Measurements from ENCODE around the gene EIPR1. TPM values are rescaled to one million over a fixed set of nuclear protein-coding genes. Genes with fewer than 3 reads are reported as not detected.

Gene EIPR1
- total RNA-seq, 1 experiment from 2014 or later: 22.8 TPM

GRCh38 chr2:3176071-3176868, 201.3 kb downstream of the EIPR1 start:
- POLR2A ChIA-PET: no interaction called here
- peaks cover 3% of the 10 kb centered on the region; the same call in 1 of the 2 replicates for H3K9me3 Mint-ChIP-seq
- CTCF ChIA-PET: no interaction called here
- H3K4me3 Mint-ChIP-seq: no peak overlapping the region
- no peak overlapping the region for H3K27ac Mint-ChIP-seq
- peaks cover 8% of the 10 kb centered on the region; the same call in 1 of the 2 replicates for H3K36me3 Mint-ChIP-seq
- no peaks in the 10 kb centered on the region for H3K4me1 Mint-ChIP-seq
- no peaks in the 10 kb centered on the region for H3K27me3 Mint-ChIP-seq (ENCODE audit: low read depth)
- no peak for DNase-seq (ENCODE audit: low spot score)
- ATAC-seq: no peak
- TF ChIP-seq CREB1 (CRISPR knock-in tag; IDR thresholded peaks at IDR 0.05) (no peak), OVOL2 (CRISPR knock-in tag; IDR thresholded peaks at IDR 0.05; ENCODE audit: borderline replicate concordance) (no peak), SOX15 (CRISPR knock-in tag; IDR thresholded peaks at IDR 0.05) (no peak), NFYB (CRISPR knock-in tag; conservative IDR thresholded peaks at IDR 0.05; ENCODE audit: low read depth) (no peak), SMAD4 (CRISPR knock-in tag; IDR thresholded peaks at IDR 0.05) (no peak), ESRRA (CRISPR knock-in tag; IDR thresholded peaks at IDR 0.05; ENCODE audit: borderline replicate concordance) (no peak), CBFB (CRISPR knock-in tag; IDR thresholded peaks at IDR 0.05; ENCODE audit: low read depth) (no peak), ATF1 (CRISPR knock-in tag; IDR thresholded peaks at IDR 0.05) (no peak), E2F5 (CRISPR knock-in tag; IDR thresholded peaks at IDR 0.05) (no peak), ZNF425 (CRISPR knock-in tag; conservative IDR thresholded peaks at IDR 0.05) (no peak), RORB (CRISPR knock-in tag; IDR thresholded peaks at IDR 0.05) (no peak), USF2 (CRISPR knock-in tag; IDR thresholded peaks at IDR 0.05) (no peak), ATF3 (CRISPR knock-in tag; conservative IDR thresholded peaks at IDR 0.05) (no peak)

GRCh38 chr2:3175568-3175955, 202.1 kb downstream of the EIPR1 start:
- peaks cover 3% of the 10 kb centered on the region; the same call in 1 of the 2 replicates for H3K9me3 Mint-ChIP-seq
- POLR2A ChIA-PET: no interaction called here
- H3K4me1 Mint-ChIP-seq: no peaks in the 10 kb centered on the region
- DNase-seq (ENCODE audit: low spot score) (no peak), ATAC-seq (no peak)
- CTCF ChIA-PET: no interaction called here
- peaks cover 8% of the 10 kb centered on the region; the same call in 1 of the 2 replicates for H3K36me3 Mint-ChIP-seq
- H3K27me3 Mint-ChIP-seq (ENCODE audit: low read depth): no peaks in the 10 kb centered on the region
- no peak overlapping the region for H3K4me3 Mint-ChIP-seq
- no peak overlapping the region for H3K27ac Mint-ChIP-seq
- no peak for TF ChIP-seq CREB1 (CRISPR knock-in tag; IDR thresholded peaks at IDR 0.05)
- no peak for TF ChIP-seq ELF4 (CRISPR knock-in tag; IDR thresholded peaks at IDR 0.05; ENCODE audit: low read depth)
- TF ChIP-seq AFF4 (CRISPR knock-in tag; IDR thresholded peaks at IDR 0.05; ENCODE audit: borderline replicate concordance): no peak
- TF ChIP-seq CREM (CRISPR knock-in tag; IDR thresholded peaks at IDR 0.05): no peak
- TF ChIP-seq NFATC4 (CRISPR knock-in tag; IDR thresholded peaks at IDR 0.05): no peak
- TF ChIP-seq ZNF416 (CRISPR knock-in tag; IDR thresholded peaks at IDR 0.05): no peak
- TF ChIP-seq ARID4B (CRISPR knock-in tag; IDR thresholded peaks at IDR 0.05; ENCODE audit: borderline replicate concordance): no peak
- TF ChIP-seq ZNF671 (CRISPR knock-in tag; IDR thresholded peaks at IDR 0.05): no peak
